Fibroblast of skin of left quadriceps (primary cell): Measurements from ENCODE around the gene JUNB.

Experiments used
- DNase-seq, 2 experiments: peaks; one replicate each; pipeline ENCODE4 v3.0.0-alpha.2; 2013; ENCODE audit warnings: low read depth in 2 of 2

JUNB gene

GRCh38 chr19:12774588-12775555 lies 16.4 kb upstream of the JUNB start, which contains the start of gene HOOK2:
TSS of gene HOOK2 (minus strand) at chr19:12775552. CDS start at chr19:12775449, 103 bp downstream.
- DNase-seq: no peak

DNA sequence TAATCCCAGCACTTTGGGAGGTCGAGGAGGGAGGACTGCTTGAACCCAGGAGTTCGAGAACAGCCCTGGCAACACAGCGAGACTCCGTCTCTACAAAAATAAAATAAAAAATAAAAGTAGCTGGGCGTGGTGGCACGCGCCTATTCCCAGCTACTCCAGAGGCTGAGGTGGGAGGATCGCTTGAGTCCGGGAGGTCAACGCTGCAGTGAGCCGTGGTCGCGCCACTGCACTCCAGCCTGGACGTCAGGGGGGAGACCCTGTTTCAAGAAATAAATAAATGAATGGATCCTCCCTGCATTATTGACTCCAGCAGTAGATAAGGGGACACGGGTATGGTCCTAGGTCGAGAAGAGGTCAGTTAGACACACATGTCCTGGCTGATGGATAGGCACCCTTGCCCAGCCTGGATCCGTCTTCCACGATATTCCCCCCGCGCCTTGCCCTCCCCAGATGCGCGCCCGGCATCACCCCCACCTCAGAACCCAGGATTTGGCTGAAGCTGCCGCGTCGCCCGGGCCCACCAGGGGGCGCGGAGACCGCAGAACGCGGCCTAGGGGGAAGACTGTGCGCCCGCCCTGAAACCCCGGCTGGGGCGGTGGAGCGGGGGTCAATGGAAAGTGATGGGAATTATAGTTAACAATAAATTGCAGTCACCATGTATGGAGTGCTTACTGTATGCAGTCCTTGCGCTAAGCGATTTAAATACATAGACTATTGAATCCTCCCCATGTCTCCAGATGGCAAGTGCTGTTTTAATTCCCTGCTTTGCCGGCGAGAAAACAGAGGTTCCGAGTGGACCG lies 13.9 kb upstream of the JUNB start:
- DNase-seq: no peak

DNA sequence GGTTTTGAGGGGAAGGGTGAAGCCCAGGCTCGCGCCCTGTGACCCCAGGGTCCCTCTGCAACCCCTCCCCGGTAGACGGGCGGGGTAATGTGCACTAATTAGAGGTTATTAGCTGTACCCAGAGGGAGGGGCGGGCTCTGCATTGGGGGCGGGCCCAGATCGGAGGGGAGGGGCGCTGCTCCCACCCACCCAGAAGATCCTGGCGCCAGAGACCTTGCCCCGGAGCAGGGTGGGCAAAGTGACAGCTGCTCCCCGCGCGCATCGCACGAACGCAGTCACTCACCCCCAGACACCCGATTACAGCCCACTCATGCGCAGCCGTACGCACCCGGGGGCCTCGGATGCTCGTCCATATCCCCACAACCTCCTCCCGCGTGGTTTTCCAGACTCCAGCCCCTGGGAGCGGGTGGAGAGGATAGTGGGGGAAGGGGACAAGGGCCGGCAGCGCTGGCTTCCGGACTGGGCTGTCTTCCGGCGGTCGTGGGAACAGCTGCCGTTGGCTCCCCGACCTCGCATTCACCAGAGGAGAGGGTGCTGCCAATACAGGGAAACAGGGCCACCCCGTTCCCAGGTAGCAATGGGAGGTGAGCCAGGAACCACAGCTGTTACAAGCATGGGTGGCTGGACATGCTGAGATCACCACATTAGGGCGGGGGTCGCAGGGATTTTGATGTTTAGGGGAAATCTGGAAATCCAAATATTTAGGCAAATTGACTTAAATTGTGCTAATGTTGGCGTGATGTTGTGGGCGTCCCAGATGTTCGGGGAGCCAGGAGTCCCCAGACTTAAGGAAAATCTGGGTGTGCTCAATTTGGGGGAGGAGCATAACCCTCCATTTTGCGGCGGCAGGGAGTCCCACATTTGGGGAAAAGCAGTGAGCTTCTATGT lies 13.0 kb upstream of the JUNB start:
- peak; percentile 50 to 55 for DNase-seq

DNA sequence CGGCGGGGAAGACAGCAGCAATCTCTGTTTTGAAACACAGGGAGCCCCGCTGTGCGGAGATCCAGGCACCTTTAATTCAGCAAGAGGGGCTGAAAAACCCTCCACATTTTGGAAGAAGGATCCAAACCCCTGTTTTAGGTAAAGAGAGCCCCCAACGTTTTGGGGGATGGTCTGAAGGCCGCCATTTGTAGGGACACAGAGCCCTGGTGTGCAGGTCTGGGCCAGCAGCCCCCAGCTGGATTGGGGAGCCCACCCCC lies 12.5 kb upstream of the JUNB start:
- no peak for DNase-seq

- DNase-seq: peak; percentile 71 to 75
These were observed 11.9 kb upstream of the JUNB start for GRCh38 chr19:12779162-12779993.

DNA sequence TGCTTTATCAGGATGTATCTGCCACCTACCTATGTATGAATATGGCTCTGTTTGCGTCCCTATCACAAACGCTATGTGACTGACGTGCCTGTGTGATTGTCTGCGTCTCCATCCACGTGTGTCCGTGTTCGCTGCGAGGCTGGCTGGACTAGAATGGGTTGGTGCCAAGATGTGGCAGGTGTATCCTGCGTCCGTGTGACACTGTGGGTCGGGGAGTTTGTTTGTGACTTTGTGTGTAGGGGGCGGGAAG lies 9.2 kb upstream of the JUNB start:
- no peak for DNase-seq

- DNase-seq: peak; percentile 64
These were observed 8.6 kb upstream of the JUNB start for GRCh38 chr19:12782424-12783290.

DNA sequence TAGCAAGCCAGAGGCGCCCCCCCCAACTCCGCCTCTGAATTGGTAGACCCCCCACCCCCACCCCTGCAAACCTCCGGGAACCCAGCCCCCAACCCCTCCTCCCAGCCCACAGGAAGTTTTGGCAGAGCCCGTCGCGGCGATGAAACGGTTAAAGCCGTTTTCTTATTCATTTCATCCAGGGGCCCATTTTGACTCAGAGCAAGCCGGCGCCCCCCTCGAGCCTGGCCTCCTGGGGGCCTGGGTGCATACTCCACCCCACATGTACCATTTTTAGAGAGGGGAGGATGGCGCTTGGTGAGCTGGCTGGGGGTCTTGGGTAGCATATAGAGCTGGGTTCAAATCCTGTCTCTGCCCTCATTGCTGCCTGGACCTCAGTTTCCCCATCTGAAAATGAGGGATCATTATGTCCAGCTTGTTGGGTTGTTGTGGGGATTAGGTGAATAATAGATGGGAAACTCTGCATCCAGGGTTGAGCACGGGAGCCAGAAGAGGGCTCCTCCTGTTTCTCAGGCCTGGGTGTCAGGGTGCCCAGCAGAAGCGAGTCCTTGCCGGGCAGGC lies 7.9 kb upstream of the JUNB start:
- DNase-seq: no peak

- no peak for DNase-seq
These were observed 7.4 kb upstream of the JUNB start for GRCh38 chr19:12783849-12784393.

GRCh38 chr19:12784394-12784870 lies 6.9 kb upstream of the JUNB start:
- no peak for DNase-seq

GRCh38 chr19:12784871-12785430 lies 6.3 kb upstream of the JUNB start:
- DNase-seq: no peak

DNA sequence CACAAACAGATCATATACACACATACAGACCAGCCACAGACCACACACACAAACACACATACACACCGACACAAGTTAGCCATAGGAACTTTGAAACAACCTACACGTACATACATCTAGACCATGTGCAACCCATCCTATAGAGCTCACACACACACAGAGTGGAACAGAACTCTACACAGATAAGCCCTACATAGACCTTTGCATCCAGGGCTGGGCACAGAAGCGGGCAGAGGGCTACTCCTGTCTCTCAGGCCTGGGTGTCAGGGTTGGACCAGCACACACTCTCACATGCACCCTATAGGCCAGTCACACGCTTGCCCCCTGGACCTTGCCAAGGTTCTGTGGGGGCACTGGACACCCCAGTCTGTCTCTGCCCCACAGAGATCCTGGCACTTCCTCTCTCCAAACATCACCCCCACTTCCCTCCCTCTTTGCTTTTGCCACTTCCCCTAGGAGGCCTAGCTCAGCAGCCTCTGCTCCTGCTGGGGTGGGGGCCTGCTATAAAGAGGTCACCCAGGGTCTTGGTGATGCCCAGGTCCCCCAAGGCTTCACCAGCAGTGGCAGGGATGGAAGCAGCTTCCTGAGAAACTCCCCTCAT lies 5.8 kb upstream of the JUNB start:
- no peak for DNase-seq

GRCh38 chr19:12786141-12786870 lies 5.0 kb upstream of the JUNB start:
- DNase-seq: no peak

- no peak for DNase-seq
These were observed 4.3 kb upstream of the JUNB start for GRCh38 chr19:12786952-12787351.

- no peak for DNase-seq
These were observed 3.8 kb upstream of the JUNB start for GRCh38 chr19:12787458-12787857.

- no peak for DNase-seq
These were observed 3.1 kb upstream of the JUNB start for GRCh38 chr19:12788042-12788681.

DNA sequence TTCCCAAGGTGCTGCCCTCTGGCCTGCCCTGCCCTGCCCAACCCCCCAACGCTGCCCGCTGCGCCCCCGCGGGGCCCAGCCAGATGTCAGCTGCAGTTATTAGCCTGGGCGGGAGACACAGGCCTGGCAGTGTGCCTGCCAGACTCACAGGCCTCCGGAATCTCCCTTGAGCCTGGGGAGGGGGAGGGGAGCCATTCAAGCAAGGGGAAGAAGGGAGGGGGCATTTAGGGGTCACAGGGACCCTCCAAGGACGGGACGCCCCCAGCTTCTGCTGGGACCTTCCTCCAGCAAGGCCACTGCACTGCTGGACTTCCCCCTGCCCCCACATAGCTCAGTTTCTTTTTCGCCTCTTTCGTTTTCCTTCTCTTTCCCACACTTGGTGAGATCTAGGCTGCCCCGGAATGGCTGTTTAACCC lies 2.6 kb upstream of the JUNB start:
- no peak for DNase-seq
